KG1 (cell line): ENCODE results near the gene TNFRSF13B.
"Not testable (repeated sequence)": the region's sequence is repeated elsewhere in the genome, so short reads cannot be mapped to it uniquely, and the experiment has no call there.

Experiments used
- DNase-seq: peaks from one replicate; lab custom pipeline; 2025; lab: John Stamatoyannopoulos, UW

Gene TNFRSF13B

GRCh38 chr17:16961022-16961421, 10.9 kb downstream of the TNFRSF13B start:
- DNase-seq = not testable (repeated sequence)

- not testable (repeated sequence) for DNase-seq
These were observed 16.9 kb downstream of the TNFRSF13B start for GRCh38 chr17:16955011-16955410.

- no peak for DNase-seq
These were observed 17.4 kb downstream of the TNFRSF13B start for GRCh38 chr17:16954521-16954920.

GRCh38 chr17:16953841-16954240, 18.1 kb downstream of the TNFRSF13B start:
- no peak for DNase-seq

- no peak for DNase-seq
These were observed 18.6 kb downstream of the TNFRSF13B start for GRCh38 chr17:16953347-16953746.

GRCh38 chr17:16952401-16952800, 19.5 kb downstream of the TNFRSF13B start:
- no peak for DNase-seq

GRCh38 chr17:16950488-16950887, 21.4 kb downstream of the TNFRSF13B start:
- no peak for DNase-seq

- DNase-seq = no peak
These were observed 23.1 kb downstream of the TNFRSF13B start for GRCh38 chr17:16948587-16949376.

GRCh38 chr17:16947470-16947869, 24.4 kb downstream of the TNFRSF13B start:
- no peak for DNase-seq

- DNase-seq = no peak
These were observed 26.2 kb downstream of the TNFRSF13B start for GRCh38 chr17:16945663-16946218.

GRCh38 chr17:16945136-16945482, 26.8 kb downstream of the TNFRSF13B start:
- no peak for DNase-seq

- DNase-seq = no peak
These were observed 27.4 kb downstream of the TNFRSF13B start for GRCh38 chr17:16944334-16945135.

GRCh38 chr17:16943541-16944333, 28.2 kb downstream of the TNFRSF13B start:
- DNase-seq = no peak

- no peak for DNase-seq
These were observed 28.9 kb downstream of the TNFRSF13B start for GRCh38 chr17:16943032-16943352.

GRCh38 chr17:16942141-16943031, 29.5 kb downstream of the TNFRSF13B start:
- DNase-seq = no peak

- no peak for DNase-seq
These were observed 30.6 kb downstream of the TNFRSF13B start for GRCh38 chr17:16941072-16942036.

GRCh38 chr17:16940116-16940881, 31.6 kb downstream of the TNFRSF13B start:
- DNase-seq = no peak

- no peak for DNase-seq
These were observed 32.3 kb downstream of the TNFRSF13B start for GRCh38 chr17:16939606-16940115.

- DNase-seq = no peak
These were observed 32.7 kb downstream of the TNFRSF13B start for GRCh38 chr17:16939208-16939576.
